ENCODE data around the gene ZNF609. TPM values are rescaled to one million over a fixed set of nuclear protein-coding genes. Genes with fewer than 3 reads are reported as not detected.

Gene ZNF609
- total and polyA plus RNA-seq, 2 of the 13 experiments (the other 11 are each of a cell fraction or from before 2014, with no cell fraction given) = 8.9 to 9.9 TPM

- ChIA-PET POLR2A (no interaction called here), CTCF (ENCODE audit: low intra/inter-chr PET ratio, low total read pairs) (no interaction called here)
- no peak overlapping the region for H3K9ac ChIP-seq (ENCODE audit: insufficient read depth, low read depth, low read length)
- H3K9me3 ChIP-seq (ENCODE audit: low read length) = no peaks in the 10 kb centered on the region
- TF ChIP-seq PBX2 (CRISPR knock-in tag; IDR thresholded peaks at IDR 0.05) (no peak), PLRG1 (conservative IDR thresholded peaks at IDR 0.05) (no peak), ZNF562 (CRISPR knock-in tag; IDR thresholded peaks at IDR 0.05; ENCODE audit: borderline replicate concordance) (no peak), ZFP91 (CRISPR knock-in tag; IDR thresholded peaks at IDR 0.05; ENCODE audit: borderline replicate concordance) (no peak), ZNF33A (CRISPR knock-in tag; IDR thresholded peaks at IDR 0.05; ENCODE audit: borderline replicate concordance) (no peak), PHF20 (CRISPR knock-in tag; IDR thresholded peaks at IDR 0.05) (no peak), MED13 (CRISPR knock-in tag; IDR thresholded peaks at IDR 0.05) (no peak), NONO (IDR thresholded peaks at IDR 0.05) (no peak), NONO (CRISPR knock-in tag; conservative IDR thresholded peaks at IDR 0.05) (no peak), TFDP1 (CRISPR knock-in tag; IDR thresholded peaks at IDR 0.05; ENCODE audit: borderline replicate concordance) (no peak), SKI (IDR thresholded peaks at IDR 0.05; ENCODE audit: partially characterized antibody) (no peak), MIER3 (CRISPR knock-in tag; IDR thresholded peaks at IDR 0.05; ENCODE audit: borderline replicate concordance) (no peak), POGZ (CRISPR knock-in tag; IDR thresholded peaks at IDR 0.05) (no peak), BRCA1 (CRISPR knock-in tag; IDR thresholded peaks at IDR 0.05) (no peak), HES4 (CRISPR knock-in tag; IDR thresholded peaks at IDR 0.05; ENCODE audit: borderline replicate concordance) (no peak), SRY (CRISPR knock-in tag; IDR thresholded peaks at IDR 0.05) (no peak)
- in situ Hi-C loops (cut with HindIII; ENCODE audit: extremely low pct_ligation_motif_present, low pct_unique_long_range_greater_than_20kb) (loop anchor here (25.0 kb wide), 1 partner anchor 483 kb away; no protein-coding TSS in a partner anchor), intact Hi-C loops (cut with micrococcal nuclease; ENCODE audit: unreplicated experiment) (no loop called here)
- H4K20me1 ChIP-seq (ENCODE audit: insufficient read depth, low read length) = peaks cover 8% of the 10 kb centered on the region
- no peak for FAIRE-seq
- no peak overlapping the region for H3K4me2 ChIP-seq (ENCODE audit: low read depth, low read length)
- peaks cover 45% of the 10 kb centered on the region for H3K4me1 ChIP-seq (ENCODE audit: insufficient read depth, low read length)
- BruUV-seq (replicated peaks) = no TSS peak
- no peaks in the 10 kb centered on the region for H3K27me3 ChIP-seq (ENCODE audit: control insufficient read depth in 1 of 2, insufficient read depth in 2 of 2, low read length in 2 of 2)
- peaks cover 0 to 16% of the 10 kb centered on the region in 2 experiments; a peak in 3 of 5 replicates for H3K36me3 ChIP-seq (replicated peaks in 1 of 2; ENCODE audit: control insufficient read depth in 1 of 2, insufficient read depth in 2 of 2, low read length in 2 of 2)
- H3K79me2 ChIP-seq (ENCODE audit: insufficient read depth, low read length) = peaks cover 21% of the 10 kb centered on the region
- WGBS (ENCODE audit: low lambda C conversion rate) = 94% methylated on average over 6 of the region's 6 CpGs
- no peak for DNase-seq (ENCODE audit: low spot score)
- H3K27ac ChIP-seq (ENCODE audit: extremely low read length, insufficient read depth, low read length) = no peak overlapping the region
- ATAC-seq = no peak
- no peak overlapping the region for H3K4me3 ChIP-seq (replicated peaks in 1 of 3; ENCODE audit: insufficient read depth in 1 of 3, low read depth in 2 of 3, low read length in 3 of 3)
- H2AFZ ChIP-seq (ENCODE audit: low read length) = no peak overlapping the region
Measured at GRCh38 chr15:64695561-64695992, 235.2 kb downstream of the ZNF609 start.
